ENCODE data around the gene C6orf132.

Gene C6orf132

GRCh38 chr6:42103216-42103615 lies 39.2 kb downstream of the C6orf132 start:
- no peak for DNase-seq

- DNase-seq: no peak
These were observed 41.2 kb downstream of the C6orf132 start for GRCh38 chr6:42101186-42101657.

GRCh38 chr6:42100029-42100901 lies 42.2 kb downstream of the C6orf132 start:
- DNase-seq: no peak

- DNase-seq: no peak
These were observed 42.9 kb downstream of the C6orf132 start for GRCh38 chr6:42099340-42100028.

- DNase-seq: no peak
These were observed 46.5 kb downstream of the C6orf132 start for GRCh38 chr6:42095776-42096541.

- no peak for DNase-seq
These were observed 47.3 kb downstream of the C6orf132 start for GRCh38 chr6:42095094-42095493.

GRCh38 chr6:42093582-42094329 lies 48.7 kb downstream of the C6orf132 start:
- DNase-seq: no peak

- no peak for DNase-seq
These were observed 50.7 kb downstream of the C6orf132 start for GRCh38 chr6:42091718-42092023.

GRCh38 chr6:42090819-42091717 lies 51.4 kb downstream of the C6orf132 start:
- no peak for DNase-seq

- no peak for DNase-seq
These were observed 54.3 kb downstream of the C6orf132 start for GRCh38 chr6:42088101-42088591.

GRCh38 chr6:42086046-42087035 lies 56.1 kb downstream of the C6orf132 start:
- DNase-seq: no peak

GRCh38 chr6:42084889-42085288 lies 57.5 kb downstream of the C6orf132 start:
- DNase-seq: no peak

GRCh38 chr6:42083530-42083929 lies 58.9 kb downstream of the C6orf132 start:
- DNase-seq: no peak

GRCh38 chr6:42079941-42080464 lies 62.4 kb downstream of the C6orf132 start:
- DNase-seq: no peak

GRCh38 chr6:42078386-42078785 lies 64.0 kb downstream of the C6orf132 start:
- no peak for DNase-seq

GRCh38 chr6:42075159-42075838 lies 67.1 kb downstream of the C6orf132 start:
- DNase-seq: peak; percentile 67

GRCh38 chr6:42073287-42073686 lies 69.1 kb downstream of the C6orf132 start:
- DNase-seq: no peak

GRCh38 chr6:42071881-42072583 lies 70.4 kb downstream of the C6orf132 start:
- DNase-seq: no peak

Measured in midbrain (tissue), 1 donor.